Liver (tissue), 9 donors: Measurements from ENCODE around the gene TCF7L2. TPM values are rescaled to one million over a fixed set of nuclear protein-coding genes. Genes with fewer than 3 reads are reported as not detected.

Experiments
- DNase-seq: peaks from one replicate; pipeline ENCODE4 v3.0.0-alpha.2; 2017; ENCODE audit warnings: low spot score
- H3K27ac ChIP-seq, 2 donors: one replicate each; pipeline ENCODE4 v1.7.0; 2013; ENCODE audit warnings: inconsistent platforms in 2 of 2, low read length in 2 of 2, control low read depth in 1 of 2, low read depth in 1 of 2, mild to moderate bottlenecking in 1 of 2
- H3K27me3 ChIP-seq, 4 donors: one replicate each; pipeline versions ENCODE4 v1.6.1 to v1.7.0; 2013; ENCODE audit warnings: low read length in 3 of 4, inconsistent platforms in 1 of 4, mild to moderate bottlenecking in 1 of 4, moderate library complexity in 1 of 4; ENCODE audit not compliant: control insufficient read depth in 4 of 4, insufficient read depth in 4 of 4
- H3K36me3 ChIP-seq, 4 donors: one replicate each; pipeline versions ENCODE4 v1.6.1 to v1.7.0; 2013; ENCODE audit warnings: low read length in 3 of 4, mild to moderate bottlenecking in 3 of 4, low read depth in 1 of 4, moderate library complexity in 1 of 4; ENCODE audit not compliant: control insufficient read depth in 4 of 4, insufficient read depth in 3 of 4
- H3K4me1 ChIP-seq, 4 donors: one replicate each; pipeline versions ENCODE4 v1.6.1 to v1.7.0; 2013; ENCODE audit warnings: low read length in 3 of 4, mild to moderate bottlenecking in 3 of 4, moderate library complexity in 1 of 4; ENCODE audit not compliant: control insufficient read depth in 4 of 4, insufficient read depth in 4 of 4
- H3K4me3 ChIP-seq, 3 donors: one replicate each; pipeline versions ENCODE4 v1.6.1 to v1.7.0; 2013; ENCODE audit warnings: low read length in 3 of 3, control low read depth in 1 of 3, low read depth in 1 of 3, mild to moderate bottlenecking in 1 of 3
- H3K9ac ChIP-seq, 2 donors: one replicate each; pipeline ENCODE4 v1.7.0; 2013; ENCODE audit warnings: low read length in 2 of 2, mild to moderate bottlenecking in 2 of 2, moderate library complexity in 2 of 2, control low read depth in 1 of 2, low read depth in 1 of 2
- H3K9me3 ChIP-seq, 4 donors: one replicate each; pipeline versions ENCODE4 v1.6.1 to v1.7.0; 2013; ENCODE audit warnings: low read length in 3 of 4; ENCODE audit not compliant: control insufficient read depth in 4 of 4
- EGR1 ChIP-seq, 2 donors: IDR thresholded peaks; 2 replicates each; pipeline ENCODE4 v1.6.1; 2016 to 2018; ENCODE audit warnings: antibody characterized with exemption in 2 of 2, low read depth in 2 of 2
- FOXA1 ChIP-seq: IDR thresholded peaks from 2 replicates; pipeline ENCODE4 v1.6.1; 2016; ENCODE audit warnings: antibody characterized with exemption
- GABPA ChIP-seq, 2 donors: IDR thresholded peaks in 1 of 2; conservative IDR thresholded peaks in 1 of 2; 2 replicates each; pipeline ENCODE4 v1.6.1; 2016; ENCODE audit warnings: antibody characterized with exemption in 2 of 2, mild to moderate bottlenecking in 1 of 2, moderate library complexity in 1 of 2
- HNF4A ChIP-seq, 2 donors: conservative IDR thresholded peaks; 2 replicates each; pipeline ENCODE4 v1.6.1; 2016; ENCODE audit warnings: antibody characterized with exemption in 2 of 2, mild to moderate bottlenecking in 2 of 2
- JUND ChIP-seq, 2 donors: IDR thresholded peaks; 2 replicates each; pipeline ENCODE4 v1.6.1; 2016; ENCODE audit warnings: antibody characterized with exemption in 2 of 2
- MAX ChIP-seq: IDR thresholded peaks from 2 replicates; pipeline ENCODE4 v1.6.1; 2016; ENCODE audit warnings: antibody characterized with exemption
- NR2F2 ChIP-seq: IDR thresholded peaks from 2 replicates; pipeline ENCODE4 v1.6.1; 2016; ENCODE audit warnings: antibody characterized with exemption
- SP1 ChIP-seq: IDR thresholded peaks from 2 replicates; pipeline ENCODE4 v1.6.1; 2018; ENCODE audit warnings: antibody characterized with exemption, mild to moderate bottlenecking
- YY1 ChIP-seq: IDR thresholded peaks from 2 replicates; pipeline ENCODE4 v1.6.1; 2016; ENCODE audit warnings: antibody characterized with exemption, mild to moderate bottlenecking
- ZBTB33 ChIP-seq: IDR thresholded peaks from 2 replicates; pipeline ENCODE4 v1.6.1; 2016; ENCODE audit warnings: antibody characterized with exemption
- WGBS: extraction: QIAGEN DNeasy Blood & Tissue Kit; methylation state at CpG from one replicate; pipeline ENCODE4 v1.1.7; 2013; 5-methylcytosine and 5-hydroxymethylcytosine counted together
- polyA plus RNA-seq, 2 donors: library from polyadenylated mRNA; stranded (reverse) in 1 of 2; unstranded in 1 of 2; fragments of 200-250 nt in 1 of 2; fragments of >200 nt in 1 of 2; fragmentation: Nextera tagmentation in 1 of 2; extraction: Ambion mirVana in 1 of 2; gene quantifications; one replicate each; pipeline versions ENCODE4 v1.2.1 to v1.2.3, GENCODE V29; 2013 to 2015
- total RNA-seq, 2 donors: library from RNA; depleted of rRNA; stranded (reverse); fragments of >200 nt; gene quantifications; one replicate each; pipeline ENCODE4 v1.2.3, GENCODE V29; 2014
- TF ChIP-seq, protein P1 (sequence below): fragments of 150-350 bp; IDR thresholded peaks from 2 replicates; pipeline ENCODE4 v1.5.1; 2017; ENCODE audit warnings: improper control_type of control experiment, low read depth, low read length; ENCODE audit not compliant: missing input control
- TF ChIP-seq, protein P2 (sequence below): IDR thresholded peaks from 2 replicates; pipeline ENCODE4 v1.6.1; 2016; ENCODE audit warnings: antibody characterized with exemption, mild to moderate bottlenecking
- donor health status: healthy.
- donor health status: healthy.
- donor health status: healthy.
- donor health status: healthy.
- donor health status: healthy.

The TCF7L2 gene
- total and polyA plus RNA-seq, 4 donors = 4.9 to 18.0 (median 8.3) TPM

- no peak overlapping the region for H3K27ac ChIP-seq
- H3K36me3 ChIP-seq = no peaks in the 10 kb centered on the region
- H3K9ac ChIP-seq = no peak overlapping the region
- H3K4me3 ChIP-seq = no peak overlapping the region
- DNase-seq = no peak
- H3K9me3 ChIP-seq = no peaks in the 10 kb centered on the region
- peaks cover 5 to 36% (median 24%) of the 10 kb centered on the region in 4 donors for H3K4me1 ChIP-seq
- H3K27me3 ChIP-seq = no peaks in the 10 kb centered on the region
- TF ChIP-seq FOXA1 = no peak
- no peak for TF ChIP-seq YY1
- TF ChIP-seq GABPA (IDR thresholded peaks at IDR 0.05 in 1 of 2, conservative IDR thresholded peaks at IDR 0.05 in 1 of 2) = no peak
- TF ChIP-seq, protein P1, sequence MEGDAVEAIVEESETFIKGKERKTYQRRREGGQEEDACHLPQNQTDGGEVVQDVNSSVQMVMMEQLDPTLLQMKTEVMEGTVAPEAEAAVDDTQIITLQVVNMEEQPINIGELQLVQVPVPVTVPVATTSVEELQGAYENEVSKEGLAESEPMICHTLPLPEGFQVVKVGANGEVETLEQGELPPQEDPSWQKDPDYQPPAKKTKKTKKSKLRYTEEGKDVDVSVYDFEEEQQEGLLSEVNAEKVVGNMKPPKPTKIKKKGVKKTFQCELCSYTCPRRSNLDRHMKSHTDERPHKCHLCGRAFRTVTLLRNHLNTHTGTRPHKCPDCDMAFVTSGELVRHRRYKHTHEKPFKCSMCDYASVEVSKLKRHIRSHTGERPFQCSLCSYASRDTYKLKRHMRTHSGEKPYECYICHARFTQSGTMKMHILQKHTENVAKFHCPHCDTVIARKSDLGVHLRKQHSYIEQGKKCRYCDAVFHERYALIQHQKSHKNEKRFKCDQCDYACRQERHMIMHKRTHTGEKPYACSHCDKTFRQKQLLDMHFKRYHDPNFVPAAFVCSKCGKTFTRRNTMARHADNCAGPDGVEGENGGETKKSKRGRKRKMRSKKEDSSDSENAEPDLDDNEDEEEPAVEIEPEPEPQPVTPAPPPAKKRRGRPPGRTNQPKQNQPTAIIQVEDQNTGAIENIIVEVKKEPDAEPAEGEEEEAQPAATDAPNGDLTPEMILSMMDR = no peak
- WGBS = 94% methylated on average over 10 of the region's 10 CpGs
Measured at GRCh38 chr10:113115556-113115955, 165.5 kb downstream of the TCF7L2 start.

DNA sequence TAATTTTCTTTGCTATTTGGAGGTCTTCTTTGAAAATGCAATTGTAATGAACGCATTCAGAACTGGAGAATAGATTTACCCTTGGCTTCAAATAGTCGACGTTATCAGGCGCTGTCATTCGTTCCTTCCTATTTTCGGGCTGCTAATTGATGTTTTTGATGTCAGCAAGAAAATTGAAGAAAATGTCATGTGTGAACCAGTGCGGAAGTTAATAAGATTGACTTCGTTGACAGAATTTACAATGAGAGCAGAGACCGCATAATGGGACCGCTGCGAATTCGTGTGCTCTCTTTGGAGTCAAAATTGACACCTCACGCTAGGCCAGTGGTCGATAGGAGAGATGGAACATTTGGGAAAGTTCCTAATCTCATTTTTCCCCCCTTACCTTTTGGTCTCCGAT lies 168.8 kb downstream of the TCF7L2 start:
- H3K27me3 ChIP-seq = no peaks in the 10 kb centered on the region
- H3K9me3 ChIP-seq = no peaks in the 10 kb centered on the region
- H3K36me3 ChIP-seq = no peaks in the 10 kb centered on the region
- WGBS = 95% methylated on average over 15 of the region's 15 CpGs
- H3K4me3 ChIP-seq = no peak overlapping the region
- TF ChIP-seq HNF4A (conservative IDR thresholded peaks at IDR 0.05) = no peak
- no peak for TF ChIP-seq ZBTB33
- TF ChIP-seq NR2F2 = no peak
- no peak for TF ChIP-seq FOXA1
- TF ChIP-seq YY1 = no peak
- TF ChIP-seq EGR1 (IDR thresholded peaks at IDR 0.05; ENCODE audit: low read depth in 2 of 2) = no peak
- no peak for TF ChIP-seq SP1
- no peak for TF ChIP-seq GABPA (IDR thresholded peaks at IDR 0.05 in 1 of 2, conservative IDR thresholded peaks at IDR 0.05 in 1 of 2)
- no peak for TF ChIP-seq MAX
- no peak for TF ChIP-seq JUND (IDR thresholded peaks at IDR 0.05)
- TF ChIP-seq, protein P2, sequence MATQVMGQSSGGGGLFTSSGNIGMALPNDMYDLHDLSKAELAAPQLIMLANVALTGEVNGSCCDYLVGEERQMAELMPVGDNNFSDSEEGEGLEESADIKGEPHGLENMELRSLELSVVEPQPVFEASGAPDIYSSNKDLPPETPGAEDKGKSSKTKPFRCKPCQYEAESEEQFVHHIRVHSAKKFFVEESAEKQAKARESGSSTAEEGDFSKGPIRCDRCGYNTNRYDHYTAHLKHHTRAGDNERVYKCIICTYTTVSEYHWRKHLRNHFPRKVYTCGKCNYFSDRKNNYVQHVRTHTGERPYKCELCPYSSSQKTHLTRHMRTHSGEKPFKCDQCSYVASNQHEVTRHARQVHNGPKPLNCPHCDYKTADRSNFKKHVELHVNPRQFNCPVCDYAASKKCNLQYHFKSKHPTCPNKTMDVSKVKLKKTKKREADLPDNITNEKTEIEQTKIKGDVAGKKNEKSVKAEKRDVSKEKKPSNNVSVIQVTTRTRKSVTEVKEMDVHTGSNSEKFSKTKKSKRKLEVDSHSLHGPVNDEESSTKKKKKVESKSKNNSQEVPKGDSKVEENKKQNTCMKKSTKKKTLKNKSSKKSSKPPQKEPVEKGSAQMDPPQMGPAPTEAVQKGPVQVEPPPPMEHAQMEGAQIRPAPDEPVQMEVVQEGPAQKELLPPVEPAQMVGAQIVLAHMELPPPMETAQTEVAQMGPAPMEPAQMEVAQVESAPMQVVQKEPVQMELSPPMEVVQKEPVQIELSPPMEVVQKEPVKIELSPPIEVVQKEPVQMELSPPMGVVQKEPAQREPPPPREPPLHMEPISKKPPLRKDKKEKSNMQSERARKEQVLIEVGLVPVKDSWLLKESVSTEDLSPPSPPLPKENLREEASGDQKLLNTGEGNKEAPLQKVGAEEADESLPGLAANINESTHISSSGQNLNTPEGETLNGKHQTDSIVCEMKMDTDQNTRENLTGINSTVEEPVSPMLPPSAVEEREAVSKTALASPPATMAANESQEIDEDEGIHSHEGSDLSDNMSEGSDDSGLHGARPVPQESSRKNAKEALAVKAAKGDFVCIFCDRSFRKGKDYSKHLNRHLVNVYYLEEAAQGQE = no peak
- peaks cover 0 to 25% (median 14%) of the 10 kb centered on the region in 4 donors for H3K4me1 ChIP-seq
- DNase-seq = no peak
- no peak overlapping the region for H3K9ac ChIP-seq
- no peak overlapping the region for H3K27ac ChIP-seq
